Skin of body (tissue), 2 donors: Measurements from ENCODE around the gene DNTT. TPM values are rescaled to one million over a fixed set of nuclear protein-coding genes. Genes with fewer than 3 reads are reported as not detected.

Experiments used
- DNase-seq: peaks from one replicate; lab custom pipeline; 2025; lab: John Stamatoyannopoulos, UW
- total RNA-seq: library from RNA; depleted of rRNA; stranded (reverse); fragments of >200 nt; gene quantifications from one replicate; pipeline ENCODE4 v1.2.3, GENCODE V29; 2014

DNTT gene
- total RNA-seq, 1 donor from 2014 or later = 0.10 TPM

DNA sequence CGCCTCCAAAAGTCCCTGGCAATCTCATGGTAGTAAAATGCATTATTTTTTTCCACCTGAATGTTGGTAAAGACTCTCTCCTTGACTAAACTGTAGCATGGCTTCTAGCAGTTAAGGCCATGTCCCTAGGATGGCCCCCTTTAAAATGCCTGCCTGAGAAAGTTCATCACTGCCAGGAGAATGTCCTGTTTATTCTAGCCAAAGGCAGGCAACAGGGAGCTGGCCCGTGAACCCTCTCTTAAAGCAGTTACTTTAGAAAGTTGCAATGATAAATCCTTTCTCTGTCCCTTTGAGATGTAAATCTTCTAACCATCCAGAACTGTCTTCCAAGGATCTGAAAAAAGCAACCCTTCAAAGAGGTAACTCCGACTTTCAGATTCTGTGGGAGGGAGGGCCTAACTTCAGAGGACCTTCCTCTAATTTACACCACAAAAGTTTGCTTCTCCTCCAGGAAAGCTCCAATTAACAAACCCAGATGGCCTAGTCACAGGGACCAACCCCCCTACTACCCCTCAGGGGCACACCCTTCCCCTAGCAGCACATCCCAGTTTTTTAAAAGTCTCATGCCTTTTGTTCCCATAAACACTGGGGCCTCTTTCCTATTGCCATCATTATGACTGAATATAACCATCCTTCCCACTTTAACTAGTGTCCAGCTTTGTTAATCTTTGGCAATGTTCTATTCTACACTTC is 5.5 kb downstream of the DNTT start:
- DNase-seq = no peak

DNA sequence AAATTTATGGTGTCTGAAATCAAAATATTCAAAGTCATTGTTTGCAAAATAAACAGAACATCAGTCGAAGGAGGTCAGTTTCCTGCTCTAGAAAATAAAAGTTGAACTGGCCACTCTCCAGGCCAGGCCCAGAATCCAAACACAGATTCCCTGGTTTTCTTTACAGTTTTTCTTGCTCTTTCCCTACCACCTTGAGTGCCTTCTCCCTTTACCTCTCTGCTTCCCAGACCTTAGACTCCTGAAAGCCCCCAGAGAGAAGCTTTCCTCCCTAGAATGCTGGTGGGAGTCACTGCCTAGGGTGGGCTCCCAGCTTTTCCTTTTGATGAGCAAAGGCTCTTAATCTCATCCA is 6.1 kb downstream of the DNTT start:
- DNase-seq = no peak

GRCh38 chr10:96311180-96311715 is 7.0 kb downstream of the DNTT start:
- DNase-seq = no peak

DNA sequence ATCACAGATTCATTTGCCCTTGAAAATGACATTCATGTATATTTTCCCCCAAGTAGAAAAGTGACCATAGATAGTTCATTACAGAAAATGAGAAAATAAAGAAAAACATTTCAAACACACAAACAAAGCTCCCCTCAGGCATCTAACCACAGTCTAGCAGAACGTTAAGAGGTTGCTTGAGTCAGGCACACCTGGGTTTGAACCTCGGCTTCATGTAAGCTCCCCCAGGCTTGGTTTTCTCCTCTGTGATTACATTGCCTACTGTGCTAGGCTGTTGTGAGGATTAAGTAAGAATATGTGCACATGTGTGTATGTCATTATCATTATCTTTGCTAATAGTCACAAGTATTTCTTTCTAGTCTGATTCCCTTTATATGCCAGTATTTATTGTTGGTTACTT is 9.1 kb downstream of the DNTT start:
- DNase-seq = no peak

- no peak for DNase-seq
Measured at GRCh38 chr10:96317067-96317833, 13.0 kb downstream of the DNTT start.

DNA sequence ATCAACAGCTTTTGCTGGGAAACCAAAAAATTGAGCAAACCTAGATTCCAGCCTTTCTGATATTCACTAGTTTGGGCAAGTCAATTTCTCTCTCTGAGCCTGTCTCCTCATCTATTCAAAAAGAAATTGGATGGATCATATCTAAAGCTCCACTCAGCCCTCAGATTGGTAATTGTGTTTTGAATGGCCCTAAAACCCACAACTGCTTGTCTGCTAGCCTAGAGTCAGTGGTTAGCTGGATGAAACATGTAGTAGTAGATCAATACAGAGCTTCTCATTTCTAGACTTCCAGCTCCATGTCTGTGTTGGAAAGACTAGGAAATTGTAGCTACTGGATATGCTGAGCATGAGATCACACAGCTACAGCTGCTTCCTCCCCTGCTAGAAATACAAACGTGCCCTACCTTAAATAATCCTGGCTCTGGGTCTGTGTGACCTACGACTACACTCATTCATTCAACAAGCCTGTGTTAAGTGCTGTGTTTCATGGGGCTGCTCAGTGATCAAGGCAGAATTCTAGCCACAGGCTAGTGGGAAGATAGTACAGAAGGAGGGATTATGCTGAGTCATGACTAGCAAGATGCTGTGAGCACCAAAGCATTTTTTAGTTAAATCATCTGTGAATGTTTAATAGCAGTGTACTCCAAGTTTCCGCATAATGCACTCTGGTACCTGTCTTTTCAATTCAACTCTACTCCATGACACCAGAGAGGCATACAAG is 15.7 kb downstream of the DNTT start:
- no peak for DNase-seq

DNA sequence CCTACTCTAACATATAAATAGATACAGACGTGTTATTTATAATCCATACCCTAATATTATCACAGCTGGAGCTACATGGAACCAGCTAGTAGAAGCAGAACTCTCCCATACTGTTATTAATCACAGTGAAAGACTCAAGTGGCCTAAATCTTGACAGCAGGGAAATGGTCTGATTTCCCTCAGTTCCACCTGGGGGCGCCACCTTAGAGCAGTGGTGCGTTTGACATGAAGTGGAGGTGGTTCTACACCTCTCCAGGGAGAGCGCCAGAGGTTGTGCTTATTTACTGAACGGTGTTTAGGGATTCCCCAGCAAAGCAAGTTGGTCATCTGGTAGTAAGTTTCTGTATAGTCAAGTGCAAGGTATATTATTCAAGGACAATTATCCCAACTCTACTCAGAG is 17.6 kb downstream of the DNTT start:
- no peak for DNase-seq

DNA sequence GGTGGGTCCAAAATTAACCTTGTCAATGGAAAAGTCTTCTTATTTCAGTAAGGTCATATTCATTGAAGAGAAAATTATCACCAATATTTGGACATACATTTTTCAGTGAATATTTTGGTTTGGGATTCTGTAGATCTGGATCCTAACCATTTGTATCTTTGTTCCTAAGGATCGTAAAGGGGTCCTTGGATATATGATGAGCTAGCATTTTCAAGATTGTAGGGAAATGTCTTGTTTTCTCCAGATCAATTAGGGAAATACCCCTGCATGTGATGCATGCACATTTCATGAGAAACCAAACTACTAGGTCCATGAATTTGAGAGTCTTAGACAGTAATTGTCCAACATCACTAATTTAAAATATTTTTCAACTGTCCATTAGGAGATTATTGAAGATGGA is 18.0 kb downstream of the DNTT start:
- DNase-seq = no peak

DNA sequence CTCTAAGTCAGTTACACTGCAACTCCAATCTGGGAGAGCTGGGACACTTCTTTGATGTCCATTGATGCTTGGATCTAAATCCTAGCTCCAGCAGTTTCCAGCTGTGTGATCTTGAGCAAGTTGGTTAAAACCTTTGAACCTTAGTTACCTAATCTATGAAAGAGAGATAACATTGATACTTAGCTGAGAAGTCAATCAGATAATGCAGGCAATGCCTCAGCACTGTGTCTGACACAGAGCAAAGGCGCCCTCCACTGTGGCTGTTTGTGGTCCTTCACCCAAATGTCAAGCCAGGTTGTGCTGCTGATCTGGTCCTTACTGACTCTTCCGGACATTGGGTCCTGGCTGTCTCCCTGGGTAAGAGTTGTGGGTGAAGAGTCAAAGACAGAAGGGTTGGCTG is 20.2 kb downstream of the DNTT start:
- no peak for DNase-seq

DNA sequence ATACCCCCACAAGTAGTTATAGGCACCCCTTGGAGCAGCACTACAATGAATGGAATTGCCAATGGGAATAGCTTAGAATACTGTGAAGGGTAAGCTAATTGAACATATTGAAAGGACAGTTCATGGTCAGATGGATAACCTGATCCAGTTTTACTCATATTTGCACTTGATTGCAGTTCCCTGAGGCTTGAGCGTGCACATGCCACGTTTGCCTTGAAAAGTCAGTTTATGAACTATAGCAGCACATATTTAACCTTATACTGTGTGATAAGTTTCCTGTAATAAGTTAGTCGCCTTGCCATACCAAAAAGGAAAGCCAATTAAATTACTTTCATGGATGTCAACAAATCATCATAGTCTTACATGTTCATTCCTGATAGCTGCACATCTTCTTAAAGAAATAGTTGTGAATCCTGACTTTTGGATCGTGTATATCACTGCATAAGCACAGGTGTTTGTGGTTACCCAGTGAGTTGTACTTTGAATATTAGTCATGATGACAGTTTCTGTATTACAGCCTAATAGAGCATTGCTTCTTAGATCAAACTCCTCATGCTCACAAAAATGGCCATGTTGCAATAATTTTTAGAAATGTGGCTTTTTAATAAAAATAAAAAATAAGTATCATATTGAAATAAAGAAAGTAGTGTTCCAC is 21.6 kb downstream of the DNTT start:
- no peak for DNase-seq

- DNase-seq = no peak
Measured at GRCh38 chr10:96327462-96327861, 23.2 kb downstream of the DNTT start.

GRCh38 chr10:96333101-96333500 is 28.9 kb downstream of the DNTT start:
- no peak for DNase-seq

GRCh38 chr10:96334616-96335526 is 30.6 kb downstream of the DNTT start:
- DNase-seq = no peak

DNA sequence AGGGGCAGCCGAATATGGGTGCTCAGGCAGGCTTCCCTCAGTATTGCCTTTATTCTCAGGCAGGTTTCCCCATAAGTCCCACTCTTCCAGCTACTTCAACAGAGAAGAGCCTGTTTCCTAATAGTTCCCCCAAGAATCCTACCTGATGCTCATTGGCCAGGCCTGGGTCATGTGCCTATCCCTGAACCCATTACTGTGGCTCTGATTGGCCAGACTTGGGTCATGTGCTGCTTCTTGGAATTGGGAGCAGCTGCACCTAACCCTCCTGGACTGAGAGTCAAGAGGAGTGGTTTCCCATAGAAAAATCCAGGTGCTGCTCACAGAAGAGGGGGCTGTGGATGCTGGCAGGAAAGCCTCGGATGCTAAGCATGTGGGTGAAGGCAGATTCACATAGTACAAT is 32.9 kb downstream of the DNTT start:
- no peak for DNase-seq

GRCh38 chr10:96338279-96338925 is 34.2 kb downstream of the DNTT start:
- DNase-seq = no peak

GRCh38 chr10:96339383-96339782 is 35.1 kb downstream of the DNTT start:
- no peak for DNase-seq

DNA sequence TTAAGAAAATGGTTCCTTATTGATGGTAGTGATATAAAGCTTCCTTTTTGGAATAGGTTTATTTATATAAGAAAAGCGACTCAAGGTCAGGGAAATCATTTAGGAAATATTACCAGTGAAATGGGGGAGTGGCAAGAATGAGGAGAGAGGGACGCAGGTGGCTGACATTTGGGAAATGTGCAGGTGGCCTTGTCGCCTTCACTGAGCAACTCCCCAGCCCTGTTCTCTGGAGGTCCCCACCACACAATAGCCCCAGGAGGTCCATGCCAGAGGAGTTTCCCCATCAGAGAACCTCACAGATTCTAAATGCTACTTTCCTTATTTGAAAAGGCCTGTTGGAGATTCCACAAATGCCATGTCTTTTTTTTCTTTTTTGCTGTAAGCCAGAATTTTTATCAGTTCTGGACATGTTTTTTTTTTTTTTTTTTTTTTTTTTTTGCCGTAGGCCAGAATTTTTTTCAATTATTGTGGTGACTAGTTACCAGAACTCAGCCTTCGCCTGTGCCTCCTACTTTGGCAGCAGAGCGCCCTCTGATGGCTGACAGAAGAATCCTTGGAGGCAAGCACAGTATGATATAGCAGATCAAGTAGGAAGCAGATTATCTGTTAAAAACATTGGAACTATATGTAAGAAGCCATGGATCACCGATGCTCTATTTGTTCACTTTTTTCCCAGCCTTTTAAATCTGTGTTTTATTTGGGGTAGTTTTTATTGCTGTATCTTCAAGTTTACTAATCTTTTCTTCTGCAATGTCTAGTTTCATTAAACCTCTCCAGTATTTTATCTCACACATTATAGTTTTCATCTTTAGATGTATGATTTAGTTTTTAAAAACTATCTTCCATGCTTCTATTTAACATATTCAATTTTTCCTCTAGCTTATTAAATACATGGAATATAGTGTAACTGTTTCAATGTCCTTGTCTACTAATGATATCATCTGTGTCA is 36.0 kb downstream of the DNTT start:
- no peak for DNase-seq

DNA sequence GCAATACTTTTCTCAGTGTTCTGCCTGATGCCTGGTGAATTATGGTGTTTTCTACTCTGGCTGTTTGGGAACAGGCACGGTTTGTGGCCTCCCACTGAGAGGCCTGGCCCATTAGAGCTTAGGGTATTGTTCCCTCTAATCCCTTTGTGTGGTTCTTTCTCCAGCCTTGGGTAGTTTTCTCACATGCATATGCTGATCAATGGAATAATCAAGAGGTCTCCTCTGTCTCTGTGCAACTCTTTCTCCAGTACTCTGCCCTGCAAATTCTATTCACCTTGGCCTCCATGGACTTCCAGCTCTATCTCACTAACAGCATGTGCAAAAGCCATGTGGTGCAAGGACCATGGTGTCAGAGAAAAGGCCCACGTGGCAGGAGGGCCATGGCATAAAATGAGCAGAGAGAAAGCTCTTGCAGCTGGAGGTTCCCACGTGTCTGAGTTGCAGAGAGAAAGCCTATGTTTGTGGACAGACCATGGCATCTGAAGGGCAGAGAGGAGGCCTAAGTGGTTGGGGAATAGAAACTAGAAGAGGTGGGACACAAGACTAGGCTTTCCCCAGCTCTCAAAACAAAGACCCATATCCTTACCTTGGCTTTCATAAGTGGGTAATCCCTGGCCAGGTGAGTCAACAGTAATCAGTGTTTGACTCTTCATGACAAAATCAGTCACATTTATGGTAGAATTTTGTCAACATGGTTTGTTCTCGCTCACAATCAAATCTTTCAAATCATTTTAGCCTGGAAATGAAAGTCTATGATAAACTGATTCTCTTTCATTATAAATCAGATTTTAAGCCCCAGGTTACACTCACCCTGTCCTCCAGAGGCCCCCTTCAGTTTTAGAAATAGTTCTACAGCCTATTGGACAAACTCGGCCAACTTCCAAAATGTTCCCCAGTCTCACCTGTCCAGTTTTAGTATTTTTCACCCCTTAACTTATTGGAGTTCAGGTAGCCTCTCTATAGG is 37.3 kb downstream of the DNTT start:
- DNase-seq = no peak
